ENCODE results near the gene PRKG1.

Gene PRKG1

GRCh38 chr10:51617576-51618235 lies 543.4 kb downstream of the PRKG1 start:
- no peak for DNase-seq

- no peak for DNase-seq
Observed at GRCh38 chr10:51619365-51619764, 545.1 kb downstream of the PRKG1 start.

- no peak for DNase-seq
Observed at GRCh38 chr10:51620131-51620530, 545.8 kb downstream of the PRKG1 start.

GRCh38 chr10:51624013-51624412 lies 549.7 kb downstream of the PRKG1 start:
- no peak for DNase-seq

GRCh38 chr10:51629934-51630639 lies 555.8 kb downstream of the PRKG1 start:
- no peak for DNase-seq

- no peak for DNase-seq
Observed at GRCh38 chr10:51630640-51631005, 556.3 kb downstream of the PRKG1 start.

GRCh38 chr10:51635436-51635835 lies 561.1 kb downstream of the PRKG1 start:
- DNase-seq, result no peak

GRCh38 chr10:51638211-51638610 lies 563.9 kb downstream of the PRKG1 start:
- no peak for DNase-seq

GRCh38 chr10:51638737-51639136 lies 564.5 kb downstream of the PRKG1 start:
- peak; percentile 9 for DNase-seq

- DNase-seq, result no peak
Observed at GRCh38 chr10:51640120-51640819, 566.0 kb downstream of the PRKG1 start.

GRCh38 chr10:51642581-51642980 lies 568.3 kb downstream of the PRKG1 start:
- DNase-seq, result no peak

GRCh38 chr10:51643734-51644133 lies 569.4 kb downstream of the PRKG1 start:
- no peak for DNase-seq

GRCh38 chr10:51649064-51649463 lies 574.8 kb downstream of the PRKG1 start:
- DNase-seq, result no peak

- no peak for DNase-seq
Observed at GRCh38 chr10:51651063-51651462, 576.8 kb downstream of the PRKG1 start.

- DNase-seq, result no peak
Observed at GRCh38 chr10:51653025-51653424, 578.7 kb downstream of the PRKG1 start.

- no peak for DNase-seq
Observed at GRCh38 chr10:51654918-51655317, 580.6 kb downstream of the PRKG1 start.

- peak; percentile 68 for DNase-seq
Observed at GRCh38 chr10:51656503-51656902, 582.2 kb downstream of the PRKG1 start.

- DNase-seq, result no peak
Observed at GRCh38 chr10:51658000-51658399, 583.7 kb downstream of the PRKG1 start.

- no peak for DNase-seq
Observed at GRCh38 chr10:51659344-51659743, 585.1 kb downstream of the PRKG1 start.

GRCh38 chr10:51663086-51663485 lies 588.8 kb downstream of the PRKG1 start:
- peak; percentile 3 for DNase-seq

GRCh38 chr10:51666456-51666855 lies 592.2 kb downstream of the PRKG1 start:
- no peak for DNase-seq

- no peak for DNase-seq
Observed at GRCh38 chr10:51667678-51668335, 593.5 kb downstream of the PRKG1 start.

- no peak for DNase-seq
Observed at GRCh38 chr10:51668336-51668689, 594.0 kb downstream of the PRKG1 start.

GRCh38 chr10:51669041-51669440 lies 594.8 kb downstream of the PRKG1 start:
- DNase-seq, result no peak

All from hematopoietic multipotent progenitor cell treated with erythropoietin and hydrocortisone succinate and interleukin-3 and kit ligand, for 4 days (in vitro differentiated cells).